CD4-positive, CD25-positive, alpha-beta regulatory T cell (primary cell): ENCODE data around the gene CAB39. TPM values are rescaled to one million over a fixed set of nuclear protein-coding genes. Genes with fewer than 3 reads are reported as not detected.

Experiments
- ATAC-seq, 2 donors: fragments of 150-1000 bp; cut with Tn5 transposase; one replicate each; pipeline ENCODE4 v1.10.0; 2021; ENCODE audit warnings: low read depth in 2 of 2, moderate number of reproducible peaks in 2 of 2, moderate library complexity in 1 of 2
- DNase-seq, 3 donors: peaks; one replicate each; pipeline versions ENCODE4 v3.0.0 to v3.0.0-alpha.2; 2012 to 2022; ENCODE audit warnings: mixed read lengths in 1 of 3
- H3K27ac ChIP-seq: one replicate; pipeline ENCODE4 v1.7.0; 2013; ENCODE audit warnings: mild to moderate bottlenecking, low read length; ENCODE audit not compliant: insufficient read depth, poor library complexity, severe bottlenecking
- H3K27me3 ChIP-seq: one replicate; pipeline ENCODE4 v1.7.0; 2013; ENCODE audit warnings: low read length; ENCODE audit not compliant: control insufficient read depth, insufficient read depth
- H3K36me3 ChIP-seq: one replicate; pipeline ENCODE4 v1.7.0; 2013; ENCODE audit warnings: mild to moderate bottlenecking, low read length, moderate library complexity; ENCODE audit not compliant: control insufficient read depth, insufficient read depth
- H3K4me1 ChIP-seq: 2 replicates; pipeline ENCODE4 v1.7.0; 2013; ENCODE audit warnings: mild to moderate bottlenecking, low read length; ENCODE audit not compliant: insufficient read depth, control insufficient read depth, poor library complexity, severe bottlenecking
- H3K4me3 ChIP-seq: one replicate; pipeline ENCODE4 v1.7.0; 2013; ENCODE audit warnings: low read depth, mild to moderate bottlenecking, low read length, moderate library complexity
- H3K9me3 ChIP-seq, 2 experiments: 1 replicate in 1 of 2; 2 replicates in 1 of 2; pipeline ENCODE4 v1.7.0; 2013; ENCODE audit warnings: low read length in 2 of 2, mild to moderate bottlenecking in 1 of 2, moderate library complexity in 1 of 2; ENCODE audit not compliant: control insufficient read depth in 2 of 2
- H3K27ac Mint-ChIP-seq, 3 donors: one replicate each; pipeline ENCODE4 v1.8.0; 2020 to 2022; ENCODE audit warnings: mild to moderate bottlenecking in 3 of 3, mixed read lengths in 3 of 3, moderate library complexity in 2 of 3
- H3K27me3 Mint-ChIP-seq: one replicate; pipeline ENCODE4 v1.8.0; 2022; ENCODE audit warnings: mild to moderate bottlenecking, mixed read lengths
- H3K36me3 Mint-ChIP-seq: one replicate; pipeline ENCODE4 v1.8.0; 2020; ENCODE audit warnings: mixed read lengths
- H3K4me1 Mint-ChIP-seq, 4 donors: one replicate each; pipeline ENCODE4 v1.8.0; 2020 to 2022; ENCODE audit warnings: mixed read lengths in 4 of 4, mild to moderate bottlenecking in 1 of 4
- H3K4me3 Mint-ChIP-seq, 4 donors: one replicate each; pipeline ENCODE4 v1.8.0; 2020 to 2022; ENCODE audit warnings: mild to moderate bottlenecking in 4 of 4, mixed read lengths in 4 of 4, moderate library complexity in 3 of 4
- H3K9me3 Mint-ChIP-seq, 7 donors: one replicate each; pipeline ENCODE4 v1.8.0; 2020 to 2022; ENCODE audit warnings: mixed read lengths in 7 of 7, mild to moderate bottlenecking in 3 of 7, moderate library complexity in 2 of 7
- polyA plus RNA-seq, 4 donors: library from polyadenylated mRNA; unstranded; fragments of 300-500 nt; fragmentation: Illumina TruSeq; gene quantifications; one replicate each; pipeline ENCODE4 v1.2.3, GENCODE V29; 2021
- total RNA-seq: library from RNA; stranded (reverse); gene quantifications from one replicate; pipeline ENCODE4 v1.2.3, GENCODE V29; 2022

Gene CAB39
- total and polyA plus RNA-seq, 5 donors from 2014 or later = 64.3 to 114 (median 85.8) TPM

DNA sequence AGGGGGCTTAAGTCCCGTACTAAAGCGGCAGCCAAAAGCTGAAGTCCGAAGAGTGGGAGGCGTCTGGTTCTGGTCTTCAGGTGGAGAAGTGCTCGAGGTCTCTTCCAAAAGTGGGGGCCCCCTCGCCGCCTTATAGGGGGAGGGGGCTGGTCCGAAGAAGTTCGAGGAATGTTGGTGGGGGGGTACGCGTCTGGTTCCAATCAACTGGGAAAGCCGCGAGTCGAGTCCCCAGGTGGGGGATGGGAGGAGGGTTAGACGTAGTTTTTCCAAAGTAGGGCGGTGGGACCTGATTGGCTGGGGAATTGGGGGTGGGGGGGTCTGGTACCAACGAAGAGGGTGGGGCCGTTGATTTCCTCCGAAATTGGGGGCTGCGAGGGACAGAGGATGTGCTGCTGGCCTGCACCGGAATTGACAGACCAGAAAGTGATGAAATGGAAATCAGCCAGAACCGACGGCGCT lies 152.7 kb downstream of the CAB39 start:
- Histone ChIP-seq H3K27ac (peak overlapping the region; percentile 57), H3K4me3 (peak overlapping the region; percentile 57), H3K9me3 (no peaks in the 10 kb centered on the region), H3K36me3 (no peaks in the 10 kb centered on the region), H3K27me3 (no peaks in the 10 kb centered on the region), H3K4me1 (peaks cover 46% of the 10 kb centered on the region)
- Mint-ChIP-seq H3K4me3 (peak overlapping the region; percentile 86 to 91 (median 88)), H3K27ac (peak overlapping the region in 2 of 3 donors; percentile 46 to 71), H3K27me3 (peaks cover 31% of the 10 kb centered on the region), H3K9me3 (peaks cover 0 to 2% (median 0%) of the 10 kb centered on the region in 7 donors), H3K4me1 (peaks cover 5 to 68% (median 26%) of the 10 kb centered on the region in 4 donors), H3K36me3 (no peaks in the 10 kb centered on the region)
- no peak for DNase-seq
- no peak for ATAC-seq

GRCh38 chr2:230865766-230866755 lies 153.4 kb downstream of the CAB39 start:
- no peaks in the 10 kb centered on the region for H3K9me3 ChIP-seq
- H3K27me3 ChIP-seq = no peaks in the 10 kb centered on the region
- peak overlapping the region; percentile 57 for H3K27ac ChIP-seq
- no peak for DNase-seq
- H3K4me1 ChIP-seq = peaks cover 46% of the 10 kb centered on the region
- H3K4me1 Mint-ChIP-seq = peaks cover 5 to 67% (median 23%) of the 10 kb centered on the region in 4 donors
- no peaks in the 10 kb centered on the region for H3K36me3 Mint-ChIP-seq
- H3K4me3 Mint-ChIP-seq = peak overlapping the region; percentile 87 to 94 (median 90)
- ATAC-seq = no peak
- no peak overlapping the region for H3K4me3 ChIP-seq
- H3K27me3 Mint-ChIP-seq = peaks cover 29% of the 10 kb centered on the region
- peaks cover 0 to 2% (median 0%) of the 10 kb centered on the region in 7 donors for H3K9me3 Mint-ChIP-seq
- no peaks in the 10 kb centered on the region for H3K36me3 ChIP-seq
- H3K27ac Mint-ChIP-seq = peak overlapping the region; percentile 51 to 86 (median 78)

- Histone ChIP-seq H3K9me3 (no peaks in the 10 kb centered on the region), H3K27ac (peak overlapping the region; percentile 57), H3K4me3 (peak overlapping the region; percentile 13), H3K4me1 (peaks cover 42% of the 10 kb centered on the region), H3K36me3 (no peaks in the 10 kb centered on the region), H3K27me3 (no peaks in the 10 kb centered on the region)
- Mint-ChIP-seq H3K27ac (peak overlapping the region; percentile 52 to 86 (median 68)), H3K4me1 (peaks cover 0 to 62% (median 16%) of the 10 kb centered on the region in 4 donors), H3K9me3 (peaks cover 0 to 2% (median 0%) of the 10 kb centered on the region in 7 donors), H3K36me3 (no peaks in the 10 kb centered on the region), H3K4me3 (peak overlapping the region; percentile 66 to 91 (median 88)), H3K27me3 (peaks cover 22% of the 10 kb centered on the region)
- DNase-seq (peak; percentile 42 to 69 (median 61)), ATAC-seq (peak; percentile 29 to 33)
Observed at GRCh38 chr2:230866756-230867523, 154.3 kb downstream of the CAB39 start.

DNA sequence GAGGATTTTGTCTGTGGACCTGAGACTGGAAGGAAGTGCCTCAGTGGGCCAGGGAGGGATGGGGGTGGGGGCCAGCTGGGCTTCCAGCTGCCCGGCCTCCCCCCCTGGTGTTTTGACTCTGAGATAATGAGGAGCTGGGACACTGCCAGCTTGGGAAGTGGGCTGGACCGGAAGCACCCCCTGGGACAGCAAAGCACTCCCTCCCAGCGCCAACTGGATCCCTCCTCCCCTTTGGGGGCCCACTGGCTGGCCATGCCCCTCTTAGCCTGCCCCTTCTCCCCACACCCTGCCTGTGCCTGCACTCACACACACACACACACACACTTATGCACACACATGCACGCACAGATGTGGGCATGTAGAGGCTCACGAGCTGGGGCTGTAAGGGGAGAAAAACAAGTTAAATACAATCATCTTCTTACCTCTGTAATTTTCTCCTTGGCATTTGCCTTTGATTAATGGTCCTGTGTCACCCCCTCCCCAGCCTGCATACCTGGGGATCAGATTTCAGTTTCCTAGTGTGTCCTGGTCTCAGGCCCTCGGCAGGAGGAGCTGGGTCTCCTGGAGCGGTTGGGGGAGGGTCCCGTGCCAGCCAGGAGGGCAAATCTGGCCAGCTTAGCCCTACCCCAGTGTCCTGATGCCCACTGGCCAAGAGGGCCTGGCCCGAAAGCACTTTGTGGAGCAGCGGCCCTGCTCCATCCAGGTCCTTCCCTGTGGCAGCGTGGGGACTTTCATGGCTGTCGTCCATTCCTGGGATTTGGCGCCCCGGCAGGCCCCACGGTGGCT lies 155.7 kb downstream of the CAB39 start:
- Mint-ChIP-seq H3K27me3 (peaks cover 16% of the 10 kb centered on the region), H3K27ac (peak overlapping the region in 1 of 3 donors; percentile 56), H3K4me3 (peak overlapping the region in 2 of 4 donors; percentile 46 to 61), H3K9me3 (peaks cover 0 to 2% (median 0%) of the 10 kb centered on the region in 7 donors), H3K36me3 (no peaks in the 10 kb centered on the region), H3K4me1 (peaks cover 4 to 68% (median 24%) of the 10 kb centered on the region in 4 donors)
- no peak overlapping the region for H3K4me3 ChIP-seq
- H3K27ac ChIP-seq = no peak overlapping the region
- H3K9me3 ChIP-seq = no peaks in the 10 kb centered on the region
- H3K27me3 ChIP-seq = no peaks in the 10 kb centered on the region
- no peaks in the 10 kb centered on the region for H3K36me3 ChIP-seq
- DNase-seq (no peak), ATAC-seq (no peak)
- H3K4me1 ChIP-seq = peaks cover 49% of the 10 kb centered on the region

- H3K4me3 Mint-ChIP-seq = peak overlapping the region in 2 of 4 donors; percentile 35 to 61
- peak overlapping the region; percentile 46 to 56 (median 49) for H3K27ac Mint-ChIP-seq
- H3K36me3 Mint-ChIP-seq = no peaks in the 10 kb centered on the region
- H3K4me1 ChIP-seq = peaks cover 51% of the 10 kb centered on the region
- no peak overlapping the region for H3K4me3 ChIP-seq
- no peaks in the 10 kb centered on the region for H3K27me3 ChIP-seq
- no peak overlapping the region for H3K27ac ChIP-seq
- H3K4me1 Mint-ChIP-seq = peaks cover 4 to 70% (median 24%) of the 10 kb centered on the region in 4 donors
- no peak for ATAC-seq
- no peaks in the 10 kb centered on the region for H3K9me3 ChIP-seq
- H3K36me3 ChIP-seq = no peaks in the 10 kb centered on the region
- DNase-seq = no peak
- H3K9me3 Mint-ChIP-seq = peaks cover 0 to 2% (median 0%) of the 10 kb centered on the region in 7 donors
- peaks cover 12% of the 10 kb centered on the region for H3K27me3 Mint-ChIP-seq
Observed at GRCh38 chr2:230868947-230869913, 156.6 kb downstream of the CAB39 start.

DNA sequence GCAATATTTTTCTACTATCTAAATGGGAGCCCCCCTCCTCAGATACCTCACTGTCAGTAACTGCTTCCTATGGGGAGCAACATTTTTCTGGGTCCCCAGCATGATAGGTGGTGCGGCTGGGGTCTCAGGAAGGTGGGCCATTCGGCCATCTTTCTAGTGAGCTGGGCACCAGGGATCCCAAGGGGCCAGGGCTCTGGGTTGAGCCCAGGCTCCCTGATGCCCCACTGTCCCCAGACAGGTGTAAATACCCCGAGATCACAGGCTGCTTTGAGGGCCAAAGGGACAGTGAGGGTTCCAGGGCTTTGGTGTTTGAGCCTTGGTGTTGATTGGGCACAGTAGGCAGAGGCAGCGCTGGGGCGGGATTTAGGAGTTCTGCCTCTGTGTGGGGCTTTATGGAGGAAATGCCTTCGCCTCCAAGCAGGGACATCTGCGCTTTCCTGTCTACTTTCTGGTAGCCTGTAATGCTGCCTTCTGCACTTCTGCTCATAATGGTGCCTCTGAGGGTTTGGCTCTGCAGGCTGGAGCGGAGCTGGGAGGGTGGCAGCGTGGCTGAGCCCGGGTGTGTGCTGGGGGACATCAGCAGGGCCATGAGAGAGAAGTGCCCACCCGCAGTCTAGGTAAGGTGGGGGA lies 157.4 kb downstream of the CAB39 start:
- Histone ChIP-seq H3K36me3 (no peaks in the 10 kb centered on the region), H3K4me3 (no peak overlapping the region), H3K4me1 (peaks cover 45% of the 10 kb centered on the region), H3K27ac (no peak overlapping the region), H3K9me3 (no peaks in the 10 kb centered on the region), H3K27me3 (no peaks in the 10 kb centered on the region)
- ATAC-seq (no peak), DNase-seq (no peak)
- Mint-ChIP-seq H3K4me1 (peaks cover 4 to 70% (median 19%) of the 10 kb centered on the region in 4 donors), H3K27ac (peak overlapping the region in 1 of 3 donors; percentile 46), H3K27me3 (peaks cover 5% of the 10 kb centered on the region), H3K4me3 (peak overlapping the region in 1 of 4 donors; percentile 4), H3K9me3 (no peaks in the 10 kb centered on the region), H3K36me3 (no peaks in the 10 kb centered on the region)
